ENCODE data around the gene TPSAB1. TPM values are rescaled to one million over a fixed set of nuclear protein-coding genes. Genes with fewer than 3 reads are reported as not detected.
"Not testable (repeated sequence)": the region's sequence is repeated elsewhere in the genome, so short reads cannot be mapped to it uniquely, and the experiment has no call there.

TPSAB1 gene
- total RNA-seq, 4 donors from 2014 or later, result 20.8 to 86.2 (median 31.4) TPM

DNA sequence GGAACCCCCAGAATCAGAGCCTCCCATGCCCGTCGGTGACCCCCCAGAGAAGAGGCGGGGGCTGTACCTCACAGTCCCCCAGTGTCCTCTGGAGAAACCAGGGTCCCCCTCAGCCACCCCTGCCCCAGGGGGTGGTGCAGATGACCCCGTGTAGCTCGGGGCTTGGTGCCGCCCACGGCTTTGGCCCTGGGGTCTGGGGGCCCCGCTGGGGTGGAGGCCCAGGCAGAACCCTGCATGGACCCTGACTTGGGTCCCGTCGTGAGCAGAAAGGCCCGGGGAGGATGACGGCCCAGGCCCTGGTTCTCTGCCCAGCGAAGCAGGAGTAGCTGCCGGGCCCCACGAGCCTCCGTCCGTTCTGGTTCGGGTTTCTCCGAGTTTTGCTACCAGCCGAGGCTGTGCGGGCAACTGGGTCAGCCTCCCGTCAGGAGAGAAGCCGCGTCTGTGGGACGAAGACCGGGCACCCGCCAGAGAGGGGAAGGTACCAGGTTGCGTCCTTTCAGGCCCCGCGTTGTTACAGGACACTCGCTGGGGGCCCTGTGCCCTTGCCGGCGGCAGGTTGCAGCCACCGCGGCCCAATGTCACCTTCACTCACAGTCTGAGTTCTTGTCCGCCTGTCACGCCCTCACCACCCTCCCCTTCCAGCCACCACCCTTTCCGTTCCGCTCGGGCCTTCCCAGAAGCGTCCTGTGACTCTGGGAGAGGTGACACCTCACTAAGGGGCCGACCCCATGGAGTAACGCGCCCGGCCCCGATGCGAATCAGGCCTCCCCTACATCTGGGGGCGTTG is 19.5 kb upstream of the TPSAB1 start:
- TF ChIP-seq, protein P1, sequence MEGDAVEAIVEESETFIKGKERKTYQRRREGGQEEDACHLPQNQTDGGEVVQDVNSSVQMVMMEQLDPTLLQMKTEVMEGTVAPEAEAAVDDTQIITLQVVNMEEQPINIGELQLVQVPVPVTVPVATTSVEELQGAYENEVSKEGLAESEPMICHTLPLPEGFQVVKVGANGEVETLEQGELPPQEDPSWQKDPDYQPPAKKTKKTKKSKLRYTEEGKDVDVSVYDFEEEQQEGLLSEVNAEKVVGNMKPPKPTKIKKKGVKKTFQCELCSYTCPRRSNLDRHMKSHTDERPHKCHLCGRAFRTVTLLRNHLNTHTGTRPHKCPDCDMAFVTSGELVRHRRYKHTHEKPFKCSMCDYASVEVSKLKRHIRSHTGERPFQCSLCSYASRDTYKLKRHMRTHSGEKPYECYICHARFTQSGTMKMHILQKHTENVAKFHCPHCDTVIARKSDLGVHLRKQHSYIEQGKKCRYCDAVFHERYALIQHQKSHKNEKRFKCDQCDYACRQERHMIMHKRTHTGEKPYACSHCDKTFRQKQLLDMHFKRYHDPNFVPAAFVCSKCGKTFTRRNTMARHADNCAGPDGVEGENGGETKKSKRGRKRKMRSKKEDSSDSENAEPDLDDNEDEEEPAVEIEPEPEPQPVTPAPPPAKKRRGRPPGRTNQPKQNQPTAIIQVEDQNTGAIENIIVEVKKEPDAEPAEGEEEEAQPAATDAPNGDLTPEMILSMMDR (IDR thresholded peaks at IDR 0.05), result no peak
- DNase-seq (ENCODE audit: low spot score) (no peak), ATAC-seq (ENCODE audit: low FRiP score) (no peak)

DNA sequence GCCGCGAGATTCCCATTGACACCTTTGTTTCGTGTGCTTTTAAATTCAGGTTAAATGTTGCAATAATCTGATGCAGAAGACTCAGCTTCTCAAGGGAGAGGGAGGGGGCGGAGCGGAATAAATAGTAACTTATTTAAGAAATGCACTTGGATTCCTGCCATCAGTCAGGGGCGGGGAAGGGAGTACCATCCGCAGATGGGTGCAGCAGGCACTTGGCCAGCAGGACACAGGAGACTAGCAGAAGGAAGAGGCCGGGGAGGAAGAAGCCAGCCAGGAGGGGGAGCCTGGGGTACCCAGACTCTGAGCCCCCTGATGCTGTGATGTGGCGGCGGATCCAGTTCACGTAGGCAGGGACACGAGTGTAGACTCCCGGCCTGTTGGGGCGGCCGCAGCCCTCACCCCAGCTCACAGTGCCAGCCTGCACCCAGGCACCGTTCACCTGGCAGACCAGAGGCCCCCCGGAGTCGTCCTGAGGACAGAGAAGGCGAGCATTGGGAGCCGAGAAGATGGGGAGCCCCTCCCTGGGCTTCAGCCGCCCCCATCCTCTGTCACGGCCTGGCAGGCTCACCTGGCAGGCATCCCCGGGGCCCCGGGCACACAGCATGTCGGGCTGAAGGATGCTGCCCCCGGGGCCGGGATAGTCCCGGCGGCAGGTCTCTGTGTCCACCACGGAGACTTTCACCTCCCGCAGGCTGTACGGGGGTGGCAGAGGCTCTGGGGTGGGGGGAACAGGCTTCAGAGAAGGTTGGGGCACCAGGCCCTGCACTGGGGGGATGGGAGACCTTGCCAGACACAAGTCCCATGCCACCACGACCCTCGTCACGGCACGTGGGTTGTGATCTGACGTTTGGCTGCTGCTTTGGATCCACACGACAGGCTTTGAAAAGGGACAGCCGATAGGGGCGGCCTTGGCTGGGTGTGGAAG is 18.6 kb upstream of the TPSAB1 start:
- ATAC-seq (ENCODE audit: low FRiP score) (no peak), DNase-seq (ENCODE audit: low spot score) (no peak)
- TF ChIP-seq, protein P1 (IDR thresholded peaks at IDR 0.05), result no peak

DNA sequence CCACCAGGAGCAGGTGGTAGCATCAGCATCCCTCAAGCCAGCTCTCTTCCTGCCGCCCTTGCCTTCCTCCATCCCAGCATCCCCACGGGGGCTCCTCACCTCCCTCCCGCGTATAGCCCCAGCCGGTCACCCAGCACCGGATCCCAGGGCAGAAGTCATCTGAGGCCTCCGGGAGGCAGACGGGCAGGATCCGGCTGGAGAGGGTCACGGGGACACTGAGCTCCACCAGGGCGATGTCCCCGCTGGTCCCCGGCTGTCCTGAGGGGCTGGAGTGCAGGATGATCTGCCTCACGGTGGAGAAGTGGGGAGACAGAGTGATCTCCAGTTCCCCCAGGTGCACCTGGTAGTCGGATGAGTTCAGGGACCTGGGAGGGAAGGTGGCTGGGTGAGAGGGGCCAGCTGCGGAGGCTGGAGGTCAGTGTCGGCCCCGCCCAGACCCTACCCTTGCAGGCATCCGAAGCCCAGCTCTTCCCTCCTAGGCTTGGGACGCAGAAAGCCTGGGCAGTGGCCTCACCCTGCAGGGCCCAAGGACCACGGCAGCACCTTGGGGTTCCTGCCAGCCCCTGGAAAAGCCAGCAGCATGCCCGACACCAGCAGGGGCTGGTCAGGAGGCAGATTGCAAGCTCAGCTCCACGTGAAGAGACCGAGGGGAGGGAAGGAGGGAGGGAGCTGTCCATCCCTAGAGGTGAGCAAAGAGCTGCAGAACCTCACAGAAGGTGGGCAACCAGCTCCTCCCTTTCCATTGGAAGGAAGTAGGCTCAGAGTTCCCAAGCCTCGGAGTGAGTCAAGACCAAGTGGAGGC is 17.8 kb upstream of the TPSAB1 start:
- DNase-seq (ENCODE audit: low spot score) (no peak), ATAC-seq (ENCODE audit: low FRiP score) (no peak)
- TF ChIP-seq, protein P1 (IDR thresholded peaks at IDR 0.05), result no peak

DNA sequence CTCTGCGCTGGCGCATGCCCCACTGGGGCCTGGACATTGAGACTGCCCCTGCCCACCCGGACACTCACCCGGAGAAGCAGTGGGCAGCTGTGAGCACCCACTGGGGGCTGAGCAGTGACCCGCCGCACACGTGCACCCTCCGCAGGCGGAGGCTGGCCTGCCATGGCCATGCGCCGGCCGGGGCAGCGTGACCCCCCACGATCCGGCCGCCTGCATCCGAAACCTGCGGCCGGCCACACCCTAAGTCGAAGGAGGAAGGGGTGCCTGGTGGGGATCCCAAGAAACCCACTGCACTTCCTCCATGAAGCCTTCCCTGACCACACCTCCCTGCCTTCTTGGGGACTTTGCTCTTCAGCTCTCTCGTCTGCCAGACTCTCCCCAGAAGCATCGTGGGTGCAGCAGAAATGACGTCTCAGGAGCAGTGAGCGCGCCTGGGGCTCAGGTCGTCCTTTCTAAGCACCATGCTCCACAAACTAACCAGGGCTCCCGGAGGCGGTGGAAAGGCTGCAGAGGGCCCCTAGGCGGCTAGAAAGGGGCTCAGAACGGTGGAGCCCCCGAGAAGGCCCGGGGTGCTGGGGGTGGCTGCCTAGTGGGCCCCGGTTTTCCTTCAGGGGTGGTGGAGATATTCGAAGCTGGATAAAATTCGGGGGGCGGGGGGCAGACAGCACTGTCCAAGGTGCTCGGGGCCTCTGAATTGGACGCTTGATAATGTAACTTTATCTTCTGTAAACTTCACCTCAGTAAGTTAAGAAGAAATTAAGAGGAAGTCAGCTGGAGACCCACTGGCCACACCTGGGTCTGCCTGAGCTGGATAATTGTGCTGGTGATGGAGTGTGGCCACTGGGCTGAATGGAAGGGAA is 16.9 kb upstream of the TPSAB1 start:
- DNase-seq (ENCODE audit: low spot score), result no peak
- no peak for ATAC-seq (ENCODE audit: low FRiP score)
- TF ChIP-seq, protein P1 (IDR thresholded peaks at IDR 0.05), result no peak

DNA sequence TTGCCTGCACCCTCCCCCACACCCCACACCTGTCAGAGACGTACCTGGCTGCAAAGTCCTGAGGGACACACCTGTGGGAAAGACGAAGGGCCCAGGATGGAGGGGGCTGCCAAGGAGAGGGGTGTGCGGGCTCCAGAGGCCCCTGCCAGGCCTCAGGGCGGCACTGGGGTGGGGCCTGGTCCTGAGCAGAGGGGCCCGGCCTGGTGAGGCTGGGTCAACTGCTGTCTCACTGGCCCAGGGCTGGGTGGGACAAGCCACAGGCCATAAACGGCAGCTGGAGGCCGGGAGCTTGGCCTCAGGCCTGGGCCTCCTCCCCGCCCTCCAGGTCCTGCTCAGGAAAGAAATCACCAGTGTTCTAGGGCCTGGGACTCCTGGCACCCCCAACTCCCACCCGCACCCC is 15.9 kb upstream of the TPSAB1 start:
- no peak for DNase-seq (ENCODE audit: low spot score)
- no peak for ATAC-seq (ENCODE audit: low FRiP score)
- TF ChIP-seq, protein P1 (IDR thresholded peaks at IDR 0.05), result no peak

DNA sequence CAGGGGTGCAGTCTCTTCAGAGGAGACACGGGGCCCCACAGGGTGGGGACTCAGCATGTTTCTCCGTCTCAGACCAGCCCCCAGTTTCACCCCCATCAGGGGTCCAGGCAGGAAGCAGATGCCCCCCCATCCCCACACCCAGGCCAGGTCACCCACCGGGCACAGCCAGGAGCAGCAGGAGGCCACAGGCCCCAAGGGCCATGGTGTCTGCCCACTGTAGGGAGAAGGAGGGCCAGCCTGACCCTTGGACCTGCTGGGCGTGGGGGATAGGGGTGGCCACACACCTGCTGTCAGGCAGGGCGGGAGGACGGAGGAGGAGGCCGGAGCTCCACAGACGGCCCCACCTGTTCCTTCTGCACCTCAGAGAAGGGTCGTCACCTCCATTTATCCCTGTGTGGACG is 15.5 kb upstream of the TPSAB1 start, which contains the start of gene TPSG1:
Gene TPSG1, minus strand, starts transcription at position 218 of the 401 bp plus-strand sequence. Its CDS starts 16 bp downstream, at position 202.
- ATAC-seq (ENCODE audit: low FRiP score) (no peak), DNase-seq (ENCODE audit: low spot score) (no peak)
- TF ChIP-seq, protein P1 (IDR thresholded peaks at IDR 0.05), result no peak

DNA sequence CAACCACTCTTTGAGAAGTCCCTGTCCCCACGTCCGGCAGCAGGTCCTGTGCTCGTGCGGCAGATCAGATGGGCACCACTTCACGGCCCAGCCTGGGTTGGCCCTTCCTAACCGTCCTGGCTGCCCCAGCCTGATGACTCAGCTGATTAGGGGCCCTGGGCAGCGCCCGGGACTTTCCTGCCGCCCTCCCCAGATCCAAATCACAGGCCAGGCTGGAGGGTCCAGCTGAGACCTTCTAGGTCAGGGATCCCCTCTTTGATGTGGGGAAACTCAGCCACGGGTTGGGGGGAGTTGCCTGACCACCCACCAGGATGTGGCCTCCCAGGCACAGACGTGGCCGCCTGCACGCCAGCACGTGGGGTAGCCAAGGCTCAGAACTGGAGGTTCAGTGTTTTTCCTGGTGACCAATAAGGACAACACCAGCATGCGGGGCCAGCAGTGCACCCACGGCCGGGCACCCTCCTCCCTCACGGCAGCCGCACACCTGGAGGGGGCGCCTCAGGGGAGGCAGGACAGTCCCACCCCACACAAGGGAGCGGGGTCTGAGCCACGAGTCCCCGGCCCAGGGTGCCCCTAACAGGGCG is 14.7 kb upstream of the TPSAB1 start:
- not testable (repeated sequence) for DNase-seq (ENCODE audit: low spot score)
- peak; percentile 25 for ATAC-seq (ENCODE audit: low FRiP score)

DNA sequence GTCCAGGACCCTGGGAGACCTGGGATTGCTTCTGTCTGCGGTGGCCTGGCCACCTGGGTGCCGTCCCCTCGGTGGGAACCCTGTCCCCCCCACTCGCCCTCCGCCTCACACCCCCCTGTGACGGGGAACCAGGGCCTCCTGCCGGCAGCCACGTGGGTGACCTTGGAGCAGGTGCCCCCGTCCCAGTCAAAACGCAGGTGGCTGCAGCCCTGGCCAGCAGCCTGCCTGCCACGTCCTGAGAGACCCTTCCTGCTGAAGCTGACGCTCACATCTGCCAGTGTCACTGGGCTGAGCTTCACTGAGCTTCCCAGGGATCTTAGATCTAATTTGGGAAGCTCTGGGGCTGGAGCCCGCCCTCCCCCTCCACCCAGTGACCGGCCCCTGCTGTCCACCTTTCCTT is 13.8 kb upstream of the TPSAB1 start:
- not testable (repeated sequence) for DNase-seq (ENCODE audit: low spot score)

DNA sequence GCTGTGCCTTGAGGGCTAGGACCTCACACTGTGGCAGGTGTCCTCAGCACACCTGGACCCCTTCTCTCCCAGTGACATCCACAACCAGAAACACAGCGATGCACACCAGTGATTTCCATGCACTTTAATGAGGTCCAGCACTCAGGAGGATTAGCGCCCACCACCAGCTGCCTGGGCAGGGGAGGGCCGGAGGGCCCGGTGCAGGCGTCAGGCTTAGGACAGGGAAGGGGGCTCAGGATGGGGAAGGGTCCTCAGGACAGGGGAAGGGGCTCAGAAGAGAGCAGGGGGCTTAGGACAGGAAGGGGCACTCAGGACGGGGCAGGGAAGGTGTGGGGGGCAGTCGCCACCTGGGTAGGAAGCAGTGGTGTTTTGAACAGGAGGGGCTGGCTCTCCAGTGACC is 12.3 kb upstream of the TPSAB1 start:
- DNase-seq (ENCODE audit: low spot score); ATAC-seq (ENCODE audit: low FRiP score): not testable (repeated sequence)

More for the DNA sequence above, 13.8 kb upstream of the TPSAB1 start:
- not testable (repeated sequence) for ATAC-seq (ENCODE audit: low FRiP score)
